K562 (cell line): ENCODE data around the gene GRK4. TPM values are rescaled to one million over a fixed set of nuclear protein-coding genes. Genes with fewer than 3 reads are reported as not detected.

Experiments used
- ATAC-seq: fragments of 200-7000 bp; cut with Tn5 transposase; 3 replicates; pipeline ENCODE4 v1.9.1; 2020; ENCODE audit warnings: moderate library complexity
- BruUV-seq: library from RNA; stranded (reverse); fragments of 400-500 nt; replicated peaks from 2 replicates; lab custom pipeline; 2021; lab: Mats Ljungman, UMichigan
- CTCF ChIA-PET: fragments of 300-600 bp; formaldehyde crosslinking; extraction: SDS; loops from one replicate; lab custom pipeline; 2021; ENCODE audit warnings: low intra/inter-chr PET ratio; lab: Yijun Ruan, JAX
- POLR2A ChIA-PET: fragments of 300-600, 350-650 bp; sonication (Branson Sonifier 250); formaldehyde crosslinking; extraction: SDS; loops from one replicate; lab custom pipeline; 2021; ENCODE audit warnings: antibody characterized with exemption, inconsistent platforms; lab: Yijun Ruan, JAX
- DNase-seq, 4 experiments: peaks; one replicate each; pipeline versions ENCODE4 v3.0.0 to v3.0.0-alpha.2; 2011 to 2018; ENCODE audit warnings: low spot score in 3 of 4, mixed read lengths in 3 of 4; ENCODE audit errors: extremely low read depth in 1 of 4
- FAIRE-seq: peaks from 2 replicates; lab custom pipeline; 2011; peaks lifted over from hg19 to GRCh38; lab: Jason Lieb, UNC
- H2AFZ ChIP-seq: 2 replicates; pipeline ENCODE4 v1.6.0; 2011; ENCODE audit warnings: low read depth, low read length, control low read depth, inconsistent platforms
- H3K27ac ChIP-seq: fragments of 200-600 bp; 3 replicates; pipeline ENCODE4 v1.8.0; 2011; ENCODE audit warnings: low read depth, mild to moderate bottlenecking, control low read depth, inconsistent platforms, low read length, moderate library complexity, mixed read lengths; ENCODE audit errors: extremely low read depth
- H3K27me3 ChIP-seq, 2 experiments: fragments of 300-600 bp in 1 of 2; 2 replicates in 1 of 2; 3 replicates in 1 of 2; pipeline versions ENCODE4 v1.6.0 to v1.8.0; 2011; ENCODE audit warnings: inconsistent platforms in 2 of 2, low read length in 2 of 2, mild to moderate bottlenecking in 1 of 2, mixed read lengths in 1 of 2, moderate library complexity in 1 of 2; ENCODE audit not compliant: control insufficient read depth in 2 of 2, insufficient read depth in 2 of 2
- H3K36me3 ChIP-seq: fragments of 300-600 bp; 3 replicates; pipeline ENCODE4 v1.8.0; 2011; ENCODE audit warnings: mild to moderate bottlenecking, low read length, inconsistent platforms; ENCODE audit not compliant: control insufficient read depth, insufficient read depth
- H3K4me1 ChIP-seq, 2 experiments: fragments of 200-600 bp in 1 of 2; replicated peaks in 1 of 2; 2 replicates in 1 of 2; 3 replicates in 1 of 2; pipeline versions ENCODE4 v1.5.1 to v1.8.0; 2011; ENCODE audit warnings: inconsistent platforms in 2 of 2, low read length in 2 of 2, mild to moderate bottlenecking in 1 of 2, mixed read lengths in 1 of 2, moderate library complexity in 1 of 2; ENCODE audit not compliant: control insufficient read depth in 2 of 2, insufficient read depth in 2 of 2
- H3K4me2 ChIP-seq: 2 replicates; pipeline ENCODE4 v1.6.1; 2011; ENCODE audit warnings: low read length, control low read depth, inconsistent platforms, mixed read lengths; ENCODE audit not compliant: insufficient read depth
- H3K4me3 ChIP-seq: fragments of 200-600 bp; sonication (generic), shearing (Covaris generic); 2 replicates; pipeline ENCODE4 v1.5.1; 2016; ENCODE audit warnings: control low read depth, inconsistent platforms
- H3K79me2 ChIP-seq: fragments of 200-600 bp; 3 replicates; pipeline ENCODE4 v1.8.0; 2011; ENCODE audit warnings: low read length, inconsistent platforms; ENCODE audit not compliant: control insufficient read depth, insufficient read depth
- H3K9ac ChIP-seq, 2 experiments: 2 replicates each; pipeline versions ENCODE4 v1.6.0 to v1.6.1; 2011; ENCODE audit warnings: low read depth in 2 of 2, low read length in 2 of 2, control low read depth in 1 of 2, inconsistent platforms in 1 of 2, mild to moderate bottlenecking in 1 of 2, mixed read lengths in 1 of 2; ENCODE audit not compliant: insufficient read depth in 1 of 2
- H3K9me1 ChIP-seq: one replicate; pipeline ENCODE4 v1.6.0; 2011; ENCODE audit warnings: inconsistent platforms, mild to moderate bottlenecking, low read length, moderate library complexity; ENCODE audit not compliant: control insufficient read depth, insufficient read depth
- H3K9me3 ChIP-seq: replicated peaks from 2 replicates; pipeline ENCODE4 v1.5.1; 2011; ENCODE audit warnings: low read depth, low read length, inconsistent platforms; ENCODE audit not compliant: control insufficient read depth, insufficient read depth
- H4K20me1 ChIP-seq: replicated peaks from 2 replicates; pipeline ENCODE4 v1.6.1; 2011; ENCODE audit warnings: low read length, inconsistent platforms, mixed read lengths; ENCODE audit not compliant: control insufficient read depth, insufficient read depth
- CHD2 ChIP-seq: IDR thresholded peaks from 2 replicates; pipeline ENCODE4 v1.6.1; 2011; ENCODE audit warnings: low read depth, low read length
- POLR2G ChIP-seq: fragments of 200-400 bp; formaldehyde crosslinking; IDR thresholded peaks from 2 replicates; pipeline ENCODE4 v1.6.1; 2017; ENCODE audit warnings: low read depth, mild to moderate bottlenecking, antibody characterized with exemption, low read length, moderate library complexity
- WGBS: fragments of 100-300 bp; shearing (Covaris generic); methylation state at CpG from one replicate; pipeline ENCODE4 v1.1.6; 2016; ENCODE audit warnings: low coverage, mixed read lengths; ENCODE audit not compliant: insufficient coverage; ENCODE audit errors: missing lambda C conversion rate; 5-methylcytosine and 5-hydroxymethylcytosine counted together
- in situ Hi-C: fragments of 300-500 bp; cut with MboI; formaldehyde crosslinking; loops from 4 replicates; pipeline ENCODE4 v1.15.0; 2018; ENCODE audit warnings: inconsistent platforms, mixed read lengths
- intact Hi-C: fragments of 100-400 bp; cut with micrococcal nuclease; formaldehyde crosslinking; loops from 2 replicates; pipeline ENCODE4 v1.14.2; 2022
- polyA plus RNA-seq, 8 experiments: library from polyadenylated mRNA; depleted of rRNA in 4 of 8; stranded (reverse) in 5 of 8; unstranded in 3 of 8; fragments of >200 nt; fragmentation: Nextera tagmentation in 2 of 8; fragmentation: Illumina TruSeq in 1 of 8; extraction: Ambion mirVana in 2 of 8; extraction: Trizol in 1 of 8; gene quantifications; 2 replicates each; pipeline versions ENCODE4 v1.2.1 to v1.2.3, GENCODE V29; 2011 to 2014; ENCODE audit warnings: inconsistent platforms in 1 of 8, missing spikeins in 1 of 8
- total RNA-seq, 7 experiments: library from RNA; depleted of rRNA in 6 of 7; stranded (reverse); fragments of >200 nt in 6 of 7; fragmentation: Illumina TruSeq in 2 of 7; extraction: Trizol in 2 of 7; gene quantifications; 2 replicates each; pipeline versions ENCODE4 v1.2.1 to v1.2.3, GENCODE V29; 2011 to 2021; ENCODE audit warnings: low replicate concordance in 1 of 7
- TF ChIP-seq, protein P1 (sequence below): sonication (generic); formaldehyde crosslinking; IDR thresholded peaks from 2 replicates; pipeline ENCODE4 v1.8.0; 2023; ENCODE audit warnings: missing genetic modification reagents, mild to moderate bottlenecking, borderline replicate concordance

The GRK4 gene
- total and polyA plus RNA-seq, 9 of the 15 experiments (the other 6 are each of a cell fraction or from before 2014, with no cell fraction given): 1.1 to 4.8 (median 2.6) TPM

DNA sequence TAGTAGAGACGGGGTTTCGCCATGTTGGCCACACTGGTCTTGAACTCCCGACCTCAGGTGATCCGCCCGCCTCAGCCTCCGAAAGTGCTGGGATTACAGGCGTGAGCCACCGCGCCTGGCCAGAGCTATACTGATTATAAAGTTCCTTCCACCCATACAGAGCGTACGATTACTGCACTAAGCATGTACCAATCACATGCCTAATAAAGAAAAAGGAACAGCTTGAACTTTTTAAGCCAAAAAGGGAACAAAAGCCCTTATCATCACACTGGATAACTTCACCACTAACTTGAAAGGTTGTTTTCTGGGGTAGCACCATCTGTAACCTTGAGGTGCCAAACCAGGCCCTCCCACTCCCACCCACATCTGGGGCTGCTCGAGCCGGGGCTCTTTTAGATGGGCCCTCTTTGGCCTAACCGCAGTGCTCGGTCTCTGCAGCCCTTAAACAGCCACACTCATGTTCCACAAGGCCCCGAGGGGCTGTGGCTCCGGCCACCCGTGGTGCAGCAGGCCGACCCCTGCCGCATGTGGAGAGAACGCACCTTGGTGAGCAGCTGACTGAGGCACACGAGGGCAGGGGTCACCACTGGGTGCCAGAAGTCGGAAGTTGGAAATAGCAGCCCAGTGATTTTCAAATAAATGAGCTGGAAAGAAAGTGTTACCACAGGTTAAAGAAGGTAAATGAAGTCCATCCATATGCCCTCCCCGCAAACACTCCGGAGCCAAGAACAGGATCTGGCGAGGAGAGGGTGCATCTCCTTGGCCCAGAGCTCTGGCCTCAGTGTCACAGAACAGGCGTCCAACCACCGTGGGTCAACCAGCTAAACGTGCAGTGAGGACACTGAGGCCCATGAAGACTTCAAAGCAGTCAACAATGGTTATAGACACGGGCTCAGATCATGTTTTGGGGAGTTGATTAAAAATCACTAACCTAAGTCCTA lies 18.5 kb upstream of the GRK4 start:
- Histone ChIP-seq H3K27ac (no peak overlapping the region), H3K27me3 (no peaks in the 10 kb centered on the region), H4K20me1 (peaks cover 4% of the 10 kb centered on the region; the same call in 1 of the 2 replicates), H2AFZ (no peak overlapping the region), H3K79me2 (no peaks in the 10 kb centered on the region), H3K36me3 (peaks cover 96% of the 10 kb centered on the region), H3K4me3 (no peak overlapping the region), H3K9me3 (no peaks in the 10 kb centered on the region), H3K9ac (no peak overlapping the region; a peak in 1 of 4 replicates), H3K9me1 (no peaks in the 10 kb centered on the region), H3K4me1 (peaks cover 0 to 5% of the 10 kb centered on the region in 2 experiments; a peak in 1 of 5 replicates), H3K4me2 (no peak overlapping the region)
- 90% methylated on average over 30 of the region's 30 CpGs for WGBS
- BruUV-seq: TSS peak; percentile 27
- DNase-seq (no peak), FAIRE-seq (no peak), ATAC-seq (no peak)
- intact Hi-C loops: no loop called here
- in situ Hi-C loops: no loop called here
- ChIA-PET POLR2A (interaction anchor here (0.5 to 1.3 kb wide), 6 partner anchors 9 to 79 kb away, joined by 3 to 10 read pairs (median 4); partner anchors contain the start of genes GRK4 and NOP14), CTCF (interaction anchor here (0.6 kb wide), 1 partner anchor 10 kb away, joined by 3 read pairs; no protein-coding TSS in a partner anchor)
- peak; percentile 65 for TF ChIP-seq POLR2G
- TF ChIP-seq, protein P1, sequence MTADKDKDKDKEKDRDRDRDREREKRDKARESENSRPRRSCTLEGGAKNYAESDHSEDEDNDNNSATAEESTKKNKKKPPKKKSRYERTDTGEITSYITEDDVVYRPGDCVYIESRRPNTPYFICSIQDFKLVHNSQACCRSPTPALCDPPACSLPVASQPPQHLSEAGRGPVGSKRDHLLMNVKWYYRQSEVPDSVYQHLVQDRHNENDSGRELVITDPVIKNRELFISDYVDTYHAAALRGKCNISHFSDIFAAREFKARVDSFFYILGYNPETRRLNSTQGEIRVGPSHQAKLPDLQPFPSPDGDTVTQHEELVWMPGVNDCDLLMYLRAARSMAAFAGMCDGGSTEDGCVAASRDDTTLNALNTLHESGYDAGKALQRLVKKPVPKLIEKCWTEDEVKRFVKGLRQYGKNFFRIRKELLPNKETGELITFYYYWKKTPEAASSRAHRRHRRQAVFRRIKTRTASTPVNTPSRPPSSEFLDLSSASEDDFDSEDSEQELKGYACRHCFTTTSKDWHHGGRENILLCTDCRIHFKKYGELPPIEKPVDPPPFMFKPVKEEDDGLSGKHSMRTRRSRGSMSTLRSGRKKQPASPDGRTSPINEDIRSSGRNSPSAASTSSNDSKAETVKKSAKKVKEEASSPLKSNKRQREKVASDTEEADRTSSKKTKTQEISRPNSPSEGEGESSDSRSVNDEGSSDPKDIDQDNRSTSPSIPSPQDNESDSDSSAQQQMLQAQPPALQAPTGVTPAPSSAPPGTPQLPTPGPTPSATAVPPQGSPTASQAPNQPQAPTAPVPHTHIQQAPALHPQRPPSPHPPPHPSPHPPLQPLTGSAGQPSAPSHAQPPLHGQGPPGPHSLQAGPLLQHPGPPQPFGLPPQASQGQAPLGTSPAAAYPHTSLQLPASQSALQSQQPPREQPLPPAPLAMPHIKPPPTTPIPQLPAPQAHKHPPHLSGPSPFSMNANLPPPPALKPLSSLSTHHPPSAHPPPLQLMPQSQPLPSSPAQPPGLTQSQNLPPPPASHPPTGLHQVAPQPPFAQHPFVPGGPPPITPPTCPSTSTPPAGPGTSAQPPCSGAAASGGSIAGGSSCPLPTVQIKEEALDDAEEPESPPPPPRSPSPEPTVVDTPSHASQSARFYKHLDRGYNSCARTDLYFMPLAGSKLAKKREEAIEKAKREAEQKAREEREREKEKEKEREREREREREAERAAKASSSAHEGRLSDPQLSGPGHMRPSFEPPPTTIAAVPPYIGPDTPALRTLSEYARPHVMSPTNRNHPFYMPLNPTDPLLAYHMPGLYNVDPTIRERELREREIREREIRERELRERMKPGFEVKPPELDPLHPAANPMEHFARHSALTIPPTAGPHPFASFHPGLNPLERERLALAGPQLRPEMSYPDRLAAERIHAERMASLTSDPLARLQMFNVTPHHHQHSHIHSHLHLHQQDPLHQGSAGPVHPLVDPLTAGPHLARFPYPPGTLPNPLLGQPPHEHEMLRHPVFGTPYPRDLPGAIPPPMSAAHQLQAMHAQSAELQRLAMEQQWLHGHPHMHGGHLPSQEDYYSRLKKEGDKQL (CRISPR knock-in tag): no peak
- no peak for TF ChIP-seq CHD2
